ENCODE results near the gene GAS2L1. TPM values are rescaled to one million over a fixed set of nuclear protein-coding genes. Genes with fewer than 3 reads are reported as not detected.

The GAS2L1 gene
- total and polyA plus RNA-seq, 2 experiments from 2014 or later = 5.2 to 9.5 TPM

- Histone ChIP-seq H3K4me2 (no peak overlapping the region), H3K27me3 (ENCODE audit: insufficient read depth) (no peaks in the 10 kb centered on the region), H3K4me3 (no peak overlapping the region), H2AFZ (no peak overlapping the region), H3K27ac (ENCODE audit: low read depth) (no peak overlapping the region), H3K79me2 (replicated peaks; ENCODE audit: insufficient read depth) (no peaks in the 10 kb centered on the region), H3F3A (replicated peaks; ENCODE audit: low read depth) (no peaks in the 10 kb centered on the region), H3K36me3 (ENCODE audit: insufficient read depth) (peaks cover 8% of the 10 kb centered on the region; the same call in 1 of the 2 replicates), H4K20me1 (replicated peaks; ENCODE audit: insufficient read depth) (no peaks in the 10 kb centered on the region; the same call in 1 of the 2 replicates), H3K9me2 (ENCODE audit: insufficient read depth) (no peaks in the 10 kb centered on the region), H3K4me1 (ENCODE audit: insufficient read depth) (no peaks in the 10 kb centered on the region)
- ATAC-seq (no peak), DNase-seq (ENCODE audit: low spot score) (no peak)
- Mint-ChIP-seq H3K4me3 (no peak overlapping the region), H3K9me3 (no peaks in the 10 kb centered on the region), H3K36me3 (ENCODE audit: low read depth) (peaks cover 32% of the 10 kb centered on the region), H3K27me3 (ENCODE audit: insufficient read depth, low read depth, poor library complexity) (peaks cover 5% of the 10 kb centered on the region), H3K4me1 (peaks cover 2% of the 10 kb centered on the region; the same call in 1 of the 3 replicates), H3K27ac (no peak overlapping the region)
- TF ChIP-seq EZH2phosphoT487 (IDR thresholded peaks at IDR 0.05; ENCODE audit: unreplicated experiment) (no peak), POLR2AphosphoS5 (IDR thresholded peaks at IDR 0.05; ENCODE audit: low read depth) (no peak), EZH2 (IDR thresholded peaks at IDR 0.05; ENCODE audit: low read depth, unreplicated experiment) (no peak), ETS1 (IDR thresholded peaks at IDR 0.05) (no peak), CREB1 (CRISPR knock-in tag; IDR thresholded peaks at IDR 0.05; ENCODE audit: low read depth) (no peak), ZNF462 (CRISPR knock-in tag; IDR thresholded peaks at IDR 0.05) (no peak), ZNF331 (CRISPR knock-in tag; IDR thresholded peaks at IDR 0.05; ENCODE audit: low read depth) (no peak)
Observed at GRCh38 chr22:29335656-29336055, 29.2 kb downstream of the GAS2L1 start.

Measured in GM23338 (cell line).